MM.1S (cell line): ENCODE measurements around the gene KATNAL2.

ENCODE experiments used
- DNase-seq: peaks from one replicate; pipeline ENCODE4 v3.0.0-alpha.2; 2015
- H2AFZ ChIP-seq: fragments of 300-600 bp; sonication (generic); 2 replicates; pipeline ENCODE4 v1.6.0; 2016; ENCODE audit warnings: antibody characterized with exemption, low read length
- H3F3A ChIP-seq: fragments of 300-600 bp; sonication (generic); 2 replicates; pipeline ENCODE4 v1.6.1; 2016; ENCODE audit warnings: mild to moderate bottlenecking, antibody characterized with exemption, low read length, moderate library complexity, mixed read lengths; ENCODE audit not compliant: insufficient read depth
- H3K27ac ChIP-seq: fragments of 300-600 bp; sonication (generic); 2 replicates; pipeline ENCODE4 v1.5.1; 2016; ENCODE audit warnings: mild to moderate bottlenecking, low read length
- H3K27me3 ChIP-seq: fragments of 300-600 bp; sonication (generic); replicated peaks from 2 replicates; pipeline ENCODE4 v1.6.0; 2016; ENCODE audit warnings: low read length; ENCODE audit not compliant: insufficient read depth
- H3K36me3 ChIP-seq: fragments of 300-600 bp; sonication (generic); replicated peaks from 2 replicates; pipeline ENCODE4 v1.6.1; 2016; ENCODE audit warnings: mild to moderate bottlenecking, low read length, mixed read lengths; ENCODE audit not compliant: insufficient read depth
- H3K4me1 ChIP-seq: fragments of 300-600 bp; sonication (generic); 2 replicates; pipeline ENCODE4 v1.6.1; 2016; ENCODE audit warnings: low read length, mixed read lengths
- H3K4me2 ChIP-seq: fragments of 300-600 bp; sonication (generic); 2 replicates; pipeline ENCODE4 v1.6.0; 2016; ENCODE audit warnings: low read depth, low read length
- H3K4me3 ChIP-seq: fragments of 300-600 bp; sonication (generic); 2 replicates; pipeline ENCODE4 v1.5.1; 2016; ENCODE audit warnings: low read length, mixed read lengths
- H3K79me2 ChIP-seq: fragments of 300-600 bp; sonication (generic); 2 replicates; pipeline ENCODE4 v1.6.1; 2016; ENCODE audit warnings: mixed run types, low read length, mixed read lengths
- H3K9ac ChIP-seq: fragments of 300-600 bp; sonication (generic); 2 replicates; pipeline ENCODE4 v1.6.1; 2016; ENCODE audit warnings: low read length, mixed read lengths
- H3K9me2 ChIP-seq: fragments of 300-600 bp; sonication (generic); replicated peaks from 2 replicates; pipeline ENCODE4 v1.6.1; 2016; ENCODE audit warnings: mild to moderate bottlenecking, low read length, mixed read lengths; ENCODE audit not compliant: insufficient read depth
- H3K9me3 ChIP-seq: fragments of 300-600 bp; sonication (generic); replicated peaks from 2 replicates; pipeline ENCODE4 v1.6.1; 2016; ENCODE audit warnings: mild to moderate bottlenecking, low read length, mixed read lengths; ENCODE audit not compliant: insufficient read depth
- H4K20me1 ChIP-seq: fragments of 300-600 bp; sonication (generic); 2 replicates; pipeline ENCODE4 v1.6.1; 2016; ENCODE audit warnings: mild to moderate bottlenecking, low read length, moderate library complexity, mixed read lengths; ENCODE audit not compliant: insufficient read depth
- CTCF ChIP-seq: fragments of 300-600 bp; sonication (generic); IDR thresholded peaks from 2 replicates; pipeline ENCODE4 v1.5.1; 2016; ENCODE audit warnings: antibody characterized with exemption, low read length, mixed read lengths
- EZH2 ChIP-seq: fragments of 300-600 bp; sonication (generic); optimal IDR thresholded peaks from 2 replicates; pipeline ENCODE3; 2017; ENCODE audit warnings: low read depth, mild to moderate bottlenecking, antibody characterized with exemption, low read length, mixed read lengths
- EZH2phosphoT487 ChIP-seq: fragments of 300-600 bp; sonication (generic); IDR thresholded peaks from 2 replicates; pipeline ENCODE4 v1.6.1; 2018; ENCODE audit warnings: antibody characterized with exemption, low read length

Gene KATNAL2

GRCh38 chr18:46894124-46894523 lies 23.3 kb upstream of the KATNAL2 start:
- Histone ChIP-seq H3F3A (no peaks in the 10 kb centered on the region), H3K36me3 (no peaks in the 10 kb centered on the region; the same call in 1 of the 2 replicates), H3K9me2 (no peaks in the 10 kb centered on the region), H3K9ac (no peak overlapping the region), H3K4me2 (no peak overlapping the region), H3K9me3 (no peaks in the 10 kb centered on the region), H3K27me3 (no peaks in the 10 kb centered on the region), H3K4me3 (no peak overlapping the region), H3K4me1 (no peaks in the 10 kb centered on the region), H4K20me1 (no peaks in the 10 kb centered on the region), H3K27ac (no peak overlapping the region), H2AFZ (no peak overlapping the region), H3K79me2 (peaks cover 58% of the 10 kb centered on the region)
- no peak for DNase-seq
- TF ChIP-seq EZH2phosphoT487: no peak
- no peak for TF ChIP-seq EZH2
- TF ChIP-seq CTCF: no peak

- peaks cover 66% of the 10 kb centered on the region for H3K79me2 ChIP-seq
- TF ChIP-seq CTCF (no peak), EZH2 (no peak), EZH2phosphoT487 (no peak)
- H3K9me2 ChIP-seq: no peaks in the 10 kb centered on the region
- no peak overlapping the region for H3K4me3 ChIP-seq
- no peak overlapping the region for H3K4me2 ChIP-seq
- H2AFZ ChIP-seq: no peak overlapping the region
- H3K36me3 ChIP-seq: no peaks in the 10 kb centered on the region
- no peaks in the 10 kb centered on the region for H4K20me1 ChIP-seq
- no peaks in the 10 kb centered on the region for H3K27me3 ChIP-seq
- H3K9ac ChIP-seq: no peak overlapping the region
- H3K4me1 ChIP-seq: no peaks in the 10 kb centered on the region
- DNase-seq: no peak
- no peaks in the 10 kb centered on the region for H3K9me3 ChIP-seq
- H3K27ac ChIP-seq: no peak overlapping the region
- H3F3A ChIP-seq: no peaks in the 10 kb centered on the region
Measured at GRCh38 chr18:46899274-46899948, 18.0 kb upstream of the KATNAL2 start.

- no peak overlapping the region for H3K4me3 ChIP-seq
- H3K79me2 ChIP-seq: peaks cover 76% of the 10 kb centered on the region
- no peaks in the 10 kb centered on the region for H4K20me1 ChIP-seq
- DNase-seq: no peak
- no peak for TF ChIP-seq EZH2
- no peak for TF ChIP-seq EZH2phosphoT487
- TF ChIP-seq CTCF: no peak
- no peaks in the 10 kb centered on the region for H3K27me3 ChIP-seq
- no peaks in the 10 kb centered on the region for H3K36me3 ChIP-seq
- H3K9me3 ChIP-seq: no peaks in the 10 kb centered on the region
- H3F3A ChIP-seq: no peaks in the 10 kb centered on the region
- no peak overlapping the region for H3K4me2 ChIP-seq
- H3K4me1 ChIP-seq: no peaks in the 10 kb centered on the region
- no peak overlapping the region for H3K27ac ChIP-seq
- H3K9ac ChIP-seq: no peak overlapping the region
- no peaks in the 10 kb centered on the region for H3K9me2 ChIP-seq
- H2AFZ ChIP-seq: no peak overlapping the region
Measured at GRCh38 chr18:46903406-46903805, 14.0 kb upstream of the KATNAL2 start.
